COR-L47 (cell line): ENCODE data around the gene HNRNPF.
"Not testable (repeated sequence)": the region's sequence is repeated elsewhere in the genome, so short reads cannot be mapped to it uniquely, and the experiment has no call there.

ENCODE experiments used
- DNase-seq: peaks from one replicate; lab custom pipeline; 2025; lab: John Stamatoyannopoulos, UW

HNRNPF gene

DNA sequence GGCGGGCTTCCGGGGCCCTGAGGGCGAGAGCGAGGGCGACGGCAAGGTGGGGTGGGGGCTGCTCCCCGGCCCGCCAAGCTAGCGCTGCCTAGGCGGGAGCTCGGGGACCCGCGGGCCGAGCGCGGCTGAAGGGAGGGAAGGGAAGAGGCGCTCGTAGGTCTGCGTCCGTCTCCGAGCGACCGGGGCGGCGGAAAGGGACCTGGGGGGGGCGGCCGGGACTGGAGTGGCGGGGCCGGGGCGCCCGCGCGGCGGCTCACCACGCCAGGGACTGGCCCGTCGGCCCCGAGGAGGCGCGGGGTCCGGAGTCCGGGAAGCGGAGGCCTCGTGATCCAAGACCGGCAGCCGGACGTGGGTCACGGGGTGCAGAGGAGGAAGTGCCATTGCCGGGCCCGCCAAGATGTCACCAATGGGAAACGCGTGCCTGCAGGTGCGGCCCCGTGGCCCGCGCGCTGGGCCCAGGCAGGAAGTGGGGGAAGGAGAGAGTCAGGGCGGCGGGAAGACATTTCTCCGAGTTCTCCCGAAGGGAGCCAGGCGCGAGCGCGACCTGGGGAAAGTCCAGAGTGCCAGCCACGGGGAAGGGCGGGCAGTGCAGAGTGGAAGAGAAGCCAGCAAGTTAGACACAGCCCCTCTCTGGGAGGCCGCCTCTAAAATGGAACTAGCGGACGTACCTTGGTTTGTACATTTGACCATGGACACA is 11.9 kb downstream of the HNRNPF start:
- peak; percentile 71 for DNase-seq

DNA sequence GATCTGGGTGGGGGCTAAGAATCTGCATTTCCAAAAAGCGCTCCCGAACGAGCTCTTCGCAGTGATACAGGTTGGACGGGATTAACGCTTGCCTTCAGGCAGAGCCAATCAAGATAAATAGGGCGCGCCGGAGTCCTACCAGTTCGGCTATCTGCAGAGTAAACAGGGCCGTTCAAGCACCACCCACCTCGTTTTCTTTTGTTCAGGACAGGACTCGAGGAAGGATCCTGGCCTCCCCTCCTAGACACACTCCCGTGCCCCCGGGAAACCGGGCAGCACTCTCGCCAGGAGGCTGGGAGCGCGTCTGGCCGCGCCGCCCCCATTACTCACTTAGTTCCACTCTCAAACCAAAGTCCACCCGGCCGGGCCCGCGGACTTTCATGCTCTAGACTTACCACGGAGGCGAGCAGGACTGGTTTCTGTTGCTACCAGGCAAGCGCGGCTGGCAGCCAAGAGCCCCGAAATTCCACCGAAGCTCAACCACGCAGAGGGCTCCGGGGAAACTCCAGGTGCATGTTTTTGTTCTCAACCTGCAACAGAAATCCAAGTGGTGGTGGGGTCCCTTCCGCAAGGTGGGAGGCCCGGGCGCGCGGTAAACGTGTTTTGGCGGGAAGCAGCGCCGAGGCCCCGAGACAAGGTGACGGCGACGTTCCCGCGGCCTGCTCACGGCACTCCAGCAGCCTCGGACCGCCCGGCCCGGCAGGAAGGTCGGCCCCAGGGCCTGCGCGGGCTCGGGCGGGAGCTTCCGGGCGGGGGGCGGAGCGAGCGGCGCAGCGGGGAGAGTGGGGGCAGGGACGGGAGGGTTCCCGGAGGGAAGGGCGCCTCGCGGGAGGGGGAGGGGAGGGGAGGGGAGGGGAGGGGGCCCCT is 12.7 kb downstream of the HNRNPF start:
- peak; percentile 66 for DNase-seq

DNA sequence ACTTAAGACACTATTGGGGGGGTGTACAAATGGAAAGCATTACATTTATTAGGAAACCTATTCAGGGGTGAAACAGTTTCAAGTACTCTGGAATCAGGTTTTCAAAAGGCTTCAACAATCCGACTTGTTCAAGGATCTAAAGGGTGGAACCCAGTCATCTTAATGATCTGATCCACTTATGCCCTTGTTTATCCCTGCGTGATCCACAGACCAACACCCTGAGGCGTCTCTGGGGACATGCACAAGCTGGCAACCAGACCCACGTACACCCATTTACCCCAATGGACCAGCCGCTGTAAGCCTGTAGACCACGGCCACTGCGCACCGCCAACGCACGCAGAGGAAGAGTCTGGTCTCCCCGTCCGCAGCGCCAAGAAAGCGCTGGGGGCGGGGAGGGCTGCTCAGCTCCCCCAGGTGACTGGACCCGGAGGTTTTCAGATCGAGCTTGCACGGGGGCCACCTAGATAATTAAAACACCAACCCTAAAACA is 13.4 kb downstream of the HNRNPF start:
- DNase-seq: no peak

DNA sequence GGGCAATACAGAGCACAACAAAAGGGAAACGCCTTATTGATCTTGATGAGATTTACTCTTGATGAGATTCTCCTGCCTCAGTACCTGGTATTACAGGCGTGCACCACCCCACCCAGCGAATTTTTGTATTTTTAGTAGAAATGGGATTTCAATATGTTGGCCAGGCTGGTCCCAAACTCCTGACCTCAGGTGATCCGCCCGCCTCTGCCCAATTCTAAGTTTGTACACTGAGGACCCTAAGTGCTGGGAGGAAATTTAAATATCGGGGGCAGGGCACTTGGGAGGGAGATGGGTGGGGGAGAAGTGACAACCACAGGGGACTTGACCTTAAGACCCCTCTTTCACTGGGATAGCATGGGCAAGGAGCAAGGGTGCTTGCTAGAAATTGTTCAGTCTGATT is 14.1 kb downstream of the HNRNPF start:
- DNase-seq: no peak

DNA sequence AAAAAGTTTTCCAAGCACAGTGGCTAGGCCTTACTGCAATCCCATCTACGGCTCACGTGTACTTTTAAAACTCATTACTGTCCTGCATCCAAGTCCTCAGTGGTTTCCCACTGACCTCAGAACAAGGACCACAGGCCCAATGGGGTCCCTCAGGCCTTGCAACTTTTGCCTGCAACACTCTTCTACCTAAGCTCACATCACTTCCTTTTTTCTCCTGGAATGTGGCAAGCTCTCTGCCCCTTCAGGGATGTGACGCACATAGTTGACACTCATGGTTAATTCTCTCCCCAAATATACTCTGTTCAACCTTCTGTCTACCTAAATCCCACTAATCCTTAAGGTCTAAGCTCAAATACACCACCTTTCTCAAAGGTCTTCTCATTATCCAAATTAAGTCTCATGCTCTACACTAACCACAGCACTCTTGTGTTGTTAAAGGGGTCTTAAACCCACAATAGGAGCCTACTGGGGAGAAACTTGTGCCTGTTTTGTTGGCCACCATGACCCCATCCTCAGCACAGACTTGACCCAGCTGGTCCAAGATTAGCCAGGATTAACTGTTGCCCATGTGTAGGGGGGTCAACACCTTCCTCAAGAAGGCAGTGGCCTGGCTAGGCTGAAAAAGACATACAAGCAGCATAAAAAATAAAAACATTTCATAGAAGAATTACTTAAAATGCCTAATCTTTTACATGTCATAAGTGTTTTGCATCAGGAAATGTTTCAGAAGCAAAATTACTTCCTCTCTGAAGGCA is 15.2 kb downstream of the HNRNPF start:
- DNase-seq: no peak

DNA sequence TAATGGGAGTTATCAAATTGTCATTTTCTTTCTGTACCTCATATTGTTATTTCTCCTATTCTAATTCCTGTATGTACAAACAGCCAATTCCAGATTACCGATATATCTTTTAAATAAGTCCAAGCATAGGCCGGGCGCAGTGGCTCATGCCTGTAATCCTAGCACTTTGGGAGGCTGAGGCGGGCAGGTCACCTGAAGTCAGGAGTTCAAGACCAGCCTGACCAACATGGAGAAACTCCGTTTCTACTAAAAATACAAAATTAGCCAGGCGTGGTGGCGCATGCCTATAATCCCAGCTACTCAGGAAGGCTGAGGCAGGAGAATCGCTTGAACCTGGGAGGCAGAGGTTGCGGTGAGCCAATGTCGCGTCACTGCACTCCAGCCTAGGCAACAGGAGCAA is 15.8 kb downstream of the HNRNPF start:
- DNase-seq: not testable (repeated sequence)

DNA sequence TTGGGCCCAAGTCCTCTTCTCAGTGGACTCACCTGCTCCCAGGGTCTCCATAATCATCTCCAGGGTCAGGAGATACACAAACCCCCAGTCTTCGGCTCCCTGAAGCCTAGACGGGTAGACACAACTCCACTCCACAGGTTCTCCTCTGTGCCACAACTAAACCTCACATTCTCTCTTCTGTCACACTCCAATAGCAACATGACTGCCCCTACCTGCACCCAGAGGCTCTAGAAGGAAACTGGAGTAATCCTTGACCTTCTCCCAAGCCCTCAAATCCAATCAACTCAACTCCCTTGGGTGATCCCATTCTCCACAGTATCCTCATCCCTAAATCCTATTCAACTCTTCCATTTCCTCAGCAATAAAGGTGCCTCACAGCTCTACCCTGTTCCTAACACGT is 16.2 kb downstream of the HNRNPF start:
- DNase-seq: no peak

DNA sequence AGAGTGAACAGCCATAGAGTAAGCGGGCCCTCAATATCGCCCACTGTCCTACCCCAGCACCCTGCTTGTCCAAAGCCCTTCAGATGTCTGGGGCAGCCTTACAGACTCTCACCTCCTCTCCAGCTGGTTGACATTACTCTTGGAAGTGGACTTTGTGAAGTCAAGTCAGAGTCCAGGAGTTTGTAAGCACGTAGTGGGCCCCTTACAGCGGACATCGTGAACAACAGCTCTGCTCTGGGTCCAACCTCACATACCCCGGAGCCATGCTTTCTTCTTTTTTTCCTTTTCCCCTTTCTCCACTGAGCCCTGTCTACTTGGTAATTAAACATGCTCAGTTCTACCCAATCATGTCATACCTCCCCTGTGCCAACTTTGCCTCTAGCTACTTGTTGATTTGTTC is 17.5 kb downstream of the HNRNPF start:
- no peak for DNase-seq

DNA sequence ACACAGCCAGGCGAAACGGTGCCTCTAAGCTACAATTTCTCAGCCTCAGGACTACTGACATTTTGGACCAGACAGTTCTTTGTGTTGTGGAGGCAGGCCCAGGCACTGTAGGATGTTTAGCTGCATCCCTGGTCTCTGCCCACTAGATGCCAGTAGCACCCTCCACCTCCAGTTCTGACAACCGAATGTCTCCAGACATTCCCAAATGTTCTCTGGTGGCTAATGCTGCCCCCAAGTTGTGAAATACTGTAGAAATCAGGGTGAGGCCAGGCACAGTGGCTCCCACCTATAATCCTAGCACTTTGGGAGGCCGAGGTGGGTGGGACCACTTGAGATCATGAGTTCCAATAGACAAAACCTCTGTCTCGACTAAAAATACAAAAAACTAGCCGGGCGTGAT is 18.2 kb downstream of the HNRNPF start:
- DNase-seq: no peak

DNA sequence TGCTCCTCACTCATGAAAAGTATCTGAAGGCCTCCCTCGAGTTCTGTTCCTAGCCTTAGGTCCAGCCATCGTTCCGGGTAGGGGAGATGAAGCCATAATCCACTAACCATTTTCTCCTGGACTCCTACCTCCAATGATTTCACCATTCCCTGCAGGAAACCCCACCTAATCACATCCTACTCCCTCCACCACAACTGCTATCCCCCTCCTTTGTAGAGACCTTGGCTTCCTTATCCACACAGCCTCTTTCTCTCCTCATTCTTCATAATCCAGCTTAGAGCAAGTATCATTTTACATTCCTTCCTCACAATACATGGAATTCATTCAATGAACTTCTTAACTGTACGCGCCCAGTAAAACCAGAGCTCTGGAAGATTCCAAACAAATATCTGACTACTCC is 18.7 kb downstream of the HNRNPF start:
- DNase-seq: no peak

DNA sequence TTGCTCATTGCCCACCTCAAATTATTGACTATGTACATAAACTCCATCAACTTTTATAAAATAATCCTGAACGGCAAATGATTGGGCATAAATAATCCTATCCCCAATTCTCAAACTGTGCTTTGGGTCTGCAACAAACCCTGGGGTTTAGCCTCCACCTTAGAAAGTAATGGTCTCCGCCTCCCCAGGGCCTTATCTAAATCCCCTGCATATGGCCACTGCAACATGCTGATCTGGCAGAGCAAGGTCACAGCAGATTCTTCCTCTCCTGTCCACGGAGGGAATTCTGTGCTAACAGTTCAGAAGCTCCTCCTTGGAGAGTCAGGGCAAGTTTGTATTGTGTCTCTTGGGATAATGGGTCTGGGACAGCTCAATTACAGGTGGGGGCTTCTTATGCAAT is 19.1 kb downstream of the HNRNPF start:
- no peak for DNase-seq

DNA sequence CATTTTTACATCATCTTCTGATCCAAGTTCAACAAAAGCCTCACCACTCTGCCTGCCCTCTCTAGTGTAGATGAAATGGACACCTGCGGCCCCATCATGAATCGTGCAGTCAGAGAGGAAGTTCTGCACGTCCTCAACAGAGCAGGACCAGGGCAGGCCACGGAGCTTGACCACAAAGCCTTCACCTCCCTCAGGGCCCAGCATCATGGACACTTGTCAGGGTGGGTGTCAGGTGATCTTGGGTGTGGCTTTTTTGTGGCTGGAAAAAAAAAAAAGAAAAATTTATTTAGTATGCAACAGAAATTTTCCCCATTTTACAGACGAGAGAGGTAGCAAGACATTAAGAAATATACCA is 21.3 kb downstream of the HNRNPF start:
- no peak for DNase-seq

DNA sequence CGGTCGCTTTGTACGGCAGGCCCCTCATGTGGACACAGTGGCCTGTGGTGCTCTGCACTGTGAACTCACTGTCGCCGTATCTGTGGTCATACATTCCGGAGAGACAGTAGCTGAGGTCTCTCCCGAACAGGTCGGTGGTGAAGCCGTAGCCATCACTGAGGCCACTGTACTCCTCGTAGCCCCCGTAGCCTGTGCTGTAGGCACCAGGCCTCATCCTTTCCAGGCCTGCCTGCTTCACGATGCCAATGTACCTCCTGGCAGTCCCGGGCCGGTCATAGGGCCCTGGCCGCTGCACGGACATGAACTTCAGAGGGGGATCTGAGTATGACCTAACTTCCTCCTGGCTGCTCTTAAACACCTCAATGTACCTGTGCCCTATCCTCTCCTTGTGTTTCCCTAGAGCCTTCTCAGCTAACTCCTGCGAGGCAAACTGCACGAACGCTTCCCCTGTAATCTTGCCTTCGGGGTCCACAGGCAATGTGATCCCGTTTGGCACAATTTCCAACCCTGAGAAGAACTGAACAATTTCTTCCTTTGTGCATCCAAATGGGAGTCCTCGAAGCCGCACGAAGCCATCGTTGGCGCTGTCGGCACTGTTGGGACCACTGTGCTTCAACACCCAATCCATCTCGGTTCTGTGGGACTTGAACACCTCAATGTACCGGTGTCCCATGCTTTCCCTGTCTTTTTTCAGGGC is 21.9 kb downstream of the HNRNPF start:
- DNase-seq: no peak

DNA sequence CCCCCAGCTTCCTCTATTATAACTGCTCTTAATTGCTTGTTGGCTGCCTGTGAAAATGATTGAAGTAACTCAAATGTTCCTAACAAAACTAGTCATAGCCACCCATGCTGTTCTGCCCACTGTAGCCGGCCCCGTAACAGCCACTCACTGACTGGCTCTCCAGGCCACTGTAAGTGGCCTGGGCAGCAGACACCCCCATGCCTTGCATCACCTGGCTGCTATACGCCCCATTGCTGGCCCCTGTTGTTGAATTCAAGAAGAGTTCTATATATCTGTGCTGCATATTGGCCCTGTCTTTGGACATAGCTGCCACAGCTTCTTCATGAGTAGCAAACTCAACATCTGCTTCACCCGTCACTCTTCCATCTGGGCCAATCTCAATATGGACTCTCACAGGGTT is 22.4 kb downstream of the HNRNPF start:
- no peak for DNase-seq

DNA sequence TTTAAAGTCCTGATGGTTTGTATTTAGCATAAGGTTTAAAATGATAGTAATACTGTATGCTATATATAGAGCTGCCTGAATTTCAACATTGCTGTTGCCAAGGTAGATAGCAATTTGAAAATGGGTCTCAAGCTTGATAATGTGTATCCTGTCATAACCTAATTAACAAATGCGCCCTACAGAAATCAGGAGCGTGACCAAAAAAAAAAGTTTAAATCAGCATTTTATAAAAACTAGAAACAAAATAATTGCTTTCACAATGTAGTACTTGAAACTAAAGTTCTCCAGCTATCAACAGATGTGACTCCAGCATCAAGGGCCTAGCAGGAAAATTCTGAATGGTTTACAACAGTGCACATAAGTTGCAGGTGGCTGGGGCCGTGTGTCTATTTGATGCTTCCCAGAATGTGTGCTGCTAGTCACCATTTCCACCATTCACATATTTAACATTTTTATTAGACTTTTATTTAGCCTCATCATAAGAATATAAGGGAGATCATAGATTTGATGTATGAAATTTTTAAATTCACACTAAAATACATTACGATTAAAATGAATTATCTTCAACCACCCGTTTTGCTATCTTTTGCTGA is 23.5 kb downstream of the HNRNPF start:
- no peak for DNase-seq

DNA sequence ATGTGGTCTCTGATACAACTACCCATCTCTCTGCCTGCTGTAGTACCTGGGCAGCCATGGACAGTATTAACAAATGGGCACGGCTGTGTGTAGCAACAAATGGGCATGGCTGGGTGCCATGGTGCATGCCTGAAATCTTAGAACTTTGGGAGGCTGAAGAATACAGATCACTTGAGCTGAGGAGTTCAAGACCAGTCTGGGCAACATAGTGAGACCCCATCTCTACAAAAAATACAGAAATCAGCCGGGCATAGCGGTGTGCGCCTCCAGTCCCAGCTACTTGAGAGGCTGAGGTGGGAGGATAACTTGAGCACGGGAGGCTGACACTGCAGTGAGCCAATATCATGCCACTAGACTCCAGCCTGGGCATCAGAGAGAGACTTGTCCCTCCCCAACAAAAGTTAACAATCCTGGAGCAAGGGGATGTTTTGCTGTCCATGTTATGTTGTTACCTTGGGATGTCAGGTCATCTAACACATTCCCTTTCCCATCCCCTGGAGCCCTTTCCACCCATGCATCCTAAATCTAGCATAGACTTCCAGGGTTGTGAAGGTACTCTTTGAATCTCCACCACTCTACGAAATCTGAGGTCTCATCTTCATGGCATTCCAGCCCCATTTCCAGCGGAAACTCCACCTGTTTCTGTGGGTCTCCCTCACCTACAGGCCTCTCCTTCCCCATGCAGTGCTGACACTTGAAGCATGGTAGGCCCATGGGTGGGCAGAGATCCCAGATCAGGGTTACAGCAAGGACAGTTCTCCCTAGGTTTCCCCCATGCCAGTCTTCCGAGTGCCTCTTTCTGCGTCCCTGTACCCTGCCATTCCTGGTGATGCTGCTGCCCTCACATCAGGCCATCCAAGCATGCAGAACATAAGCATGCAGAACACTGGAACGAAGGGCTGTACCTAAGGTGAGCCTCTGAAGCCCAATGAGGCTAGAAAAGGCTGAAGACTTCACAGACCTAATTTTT is 24.4 kb downstream of the HNRNPF start:
- no peak for DNase-seq

DNA sequence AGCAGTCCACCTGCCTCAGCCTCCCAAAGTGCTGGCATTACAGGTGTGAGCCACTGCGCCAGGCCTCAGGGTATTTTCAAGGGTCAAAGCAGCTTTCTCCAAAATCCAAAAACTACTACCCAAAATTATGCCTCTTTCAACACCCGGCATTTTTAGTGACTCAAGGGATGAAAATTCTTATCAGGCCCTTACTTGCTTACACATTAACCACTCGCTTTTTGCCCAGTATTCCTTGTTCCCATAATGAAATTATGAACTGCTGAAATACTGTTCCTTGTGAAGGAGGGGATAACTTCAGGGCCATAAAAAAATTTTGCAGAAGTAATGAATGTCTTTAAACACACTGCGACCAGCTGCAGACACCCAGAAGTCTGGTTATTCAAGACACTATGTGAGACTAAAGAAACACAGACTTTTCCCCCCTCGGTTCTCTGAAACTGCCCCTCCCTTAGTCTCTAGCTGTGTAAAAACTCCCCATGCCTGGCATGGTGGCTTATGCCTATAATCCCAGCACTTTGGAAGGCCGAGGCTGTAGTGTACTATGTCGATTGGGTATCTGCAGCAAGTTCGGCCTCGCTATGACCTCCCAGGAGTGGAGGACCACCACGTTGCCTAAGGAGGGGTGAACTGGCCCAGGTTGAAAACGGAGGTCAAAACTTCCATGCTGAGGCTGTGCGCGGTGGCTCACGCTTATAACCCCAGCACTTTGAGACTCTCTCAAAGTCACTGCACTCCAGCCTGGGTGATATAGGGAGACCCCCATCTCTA is 25.6 kb downstream of the HNRNPF start:
- no peak for DNase-seq

DNA sequence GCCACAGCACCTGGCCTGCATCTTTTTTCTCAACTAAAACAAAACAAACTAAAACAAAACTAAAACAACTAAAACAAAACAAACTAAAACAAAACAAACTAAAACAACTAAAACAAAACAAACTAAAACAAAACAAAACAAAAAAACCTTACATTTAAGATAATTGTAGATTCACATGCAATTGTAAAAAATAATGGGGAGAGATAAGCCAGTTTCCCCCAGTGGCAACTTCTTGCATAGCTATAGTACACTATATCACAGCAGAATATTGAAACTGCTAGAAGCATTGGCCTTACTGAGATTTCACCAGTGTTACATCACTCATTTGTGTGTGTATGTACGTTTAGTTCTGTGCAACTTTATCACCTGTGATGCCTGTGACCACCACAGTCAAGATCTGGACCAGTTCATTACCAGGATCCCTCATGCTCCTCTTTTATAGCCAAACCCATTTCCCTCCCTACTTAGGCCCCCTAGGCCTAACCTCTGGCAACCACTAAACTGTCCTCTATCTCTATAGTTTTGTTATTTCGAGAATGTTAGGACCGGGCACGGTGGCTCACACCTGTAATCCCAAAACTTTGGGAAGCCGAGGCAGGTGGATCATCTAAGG is 28.3 kb downstream of the HNRNPF start:
- no peak for DNase-seq

DNA sequence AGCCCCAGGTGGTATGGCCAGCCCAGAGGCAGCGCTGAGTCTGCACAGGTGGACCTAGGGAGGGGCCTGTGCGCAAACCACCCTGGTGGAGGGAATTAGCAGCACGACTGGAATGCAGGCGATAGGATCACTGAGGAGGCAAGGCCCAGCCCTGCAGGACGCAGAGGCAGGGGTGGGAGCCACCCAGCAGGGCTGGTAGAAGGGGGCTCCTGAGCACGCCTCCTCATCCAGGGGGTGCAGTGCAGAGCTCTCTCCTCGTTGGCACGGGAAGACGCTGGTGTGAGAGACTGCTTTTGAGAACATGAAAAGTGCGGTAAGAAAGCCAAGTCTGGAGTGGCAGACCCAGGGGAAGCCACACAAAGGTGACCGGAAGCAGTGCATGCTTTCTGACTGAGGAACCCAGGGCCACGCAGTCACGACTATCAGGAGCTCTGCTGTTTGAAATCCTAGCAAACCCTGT is 31.5 kb downstream of the HNRNPF start:
- DNase-seq: no peak
